C4-2B (cell line): ENCODE data around the gene PKD1L1.
"Not testable (repeated sequence)": the region's sequence is repeated elsewhere in the genome, so short reads cannot be mapped to it uniquely, and the experiment has no call there.

ENCODE experiments used
- H3K27ac ChIP-seq: fragments of 450-650 bp; 2 replicates; pipeline ENCODE4 v1.5.1; 2017
- CTCF ChIP-seq: fragments of 450-650 bp; conservative IDR thresholded peaks from 2 replicates; pipeline ENCODE4 v1.5.1; 2017; ENCODE audit warnings: mild to moderate bottlenecking
- ZFX ChIP-seq: fragments of 450-650 bp; IDR thresholded peaks from 2 replicates; pipeline ENCODE4 v1.6.1; 2017

Gene PKD1L1

GRCh38 chr7:47804767-47805545 lies 143.3 kb downstream of the PKD1L1 start:
- no peak overlapping the region for H3K27ac ChIP-seq
- TF ChIP-seq CTCF (no peak), ZFX (no peak)

DNA sequence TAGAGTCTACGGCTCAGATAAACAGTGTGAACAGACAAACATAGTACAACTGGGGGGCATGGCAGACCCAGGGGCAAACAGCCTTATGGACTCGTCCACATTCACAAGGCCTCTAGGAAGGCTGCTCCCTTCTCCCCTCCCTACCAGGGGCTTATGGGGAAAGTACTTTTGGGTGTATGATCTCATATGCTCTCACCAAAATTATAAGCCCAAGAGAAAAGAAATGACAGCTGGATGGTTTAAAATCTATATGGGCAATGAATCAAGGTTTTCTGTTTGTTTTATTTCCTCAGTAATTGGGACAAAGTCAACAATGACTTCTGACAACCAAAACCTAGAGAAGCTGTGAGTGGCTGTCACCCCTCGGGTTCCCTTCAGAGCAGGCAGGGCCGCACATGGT lies 144.4 kb downstream of the PKD1L1 start:
- no peak overlapping the region for H3K27ac ChIP-seq
- TF ChIP-seq ZFX (no peak), CTCF (no peak)

GRCh38 chr7:47803025-47803424 lies 145.2 kb downstream of the PKD1L1 start:
- no peak overlapping the region for H3K27ac ChIP-seq
- no peak for TF ChIP-seq ZFX
- no peak for TF ChIP-seq CTCF

DNA sequence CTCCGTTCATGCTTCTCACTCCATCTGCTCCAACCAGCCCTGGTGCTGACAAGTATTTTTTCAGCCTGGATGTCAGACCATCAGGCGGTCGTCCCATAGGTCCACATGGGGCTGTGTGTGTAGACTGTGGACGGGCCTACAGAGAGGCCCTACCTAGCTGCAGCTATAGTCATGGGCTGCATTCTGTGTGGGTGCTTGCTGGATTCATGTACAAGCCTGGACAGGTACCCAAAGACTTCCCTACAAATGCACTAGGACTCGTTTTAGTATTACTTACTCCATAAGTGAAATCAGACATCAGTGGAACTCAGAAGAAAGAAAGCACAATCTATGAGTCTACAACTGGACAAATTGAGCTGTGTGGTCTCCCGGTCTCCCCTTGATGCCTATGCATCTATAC lies 146.8 kb downstream of the PKD1L1 start:
- H3K27ac ChIP-seq = no peak overlapping the region
- TF ChIP-seq CTCF = no peak
- TF ChIP-seq ZFX = no peak

DNA sequence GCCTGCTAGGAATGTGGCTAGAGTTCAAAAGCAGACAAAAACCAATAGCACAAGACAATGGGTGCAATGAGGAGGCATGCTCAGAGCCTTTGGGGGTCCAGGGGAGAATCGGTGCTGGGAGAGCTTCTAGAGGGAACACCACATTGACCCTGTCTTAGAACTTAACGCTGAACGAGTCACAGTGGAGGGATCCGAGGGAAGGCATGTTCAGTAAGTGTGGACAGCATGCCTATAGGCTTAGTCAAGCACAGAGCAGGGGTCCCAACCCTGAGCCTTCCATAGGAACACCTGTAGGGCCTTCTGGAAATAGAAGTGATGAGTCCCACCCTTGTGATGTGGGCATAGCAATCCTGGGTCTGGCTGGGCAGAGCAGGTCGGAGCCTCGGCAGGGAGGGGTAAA lies 148.7 kb downstream of the PKD1L1 start:
- TF ChIP-seq ZFX = no peak
- no peak for TF ChIP-seq CTCF
- no peak overlapping the region for H3K27ac ChIP-seq

- no peak overlapping the region for H3K27ac ChIP-seq
Observed at GRCh38 chr7:47796347-47796746, 151.9 kb downstream of the PKD1L1 start.

GRCh38 chr7:47795631-47796030 lies 152.6 kb downstream of the PKD1L1 start:
- TF ChIP-seq ZFX (no peak), CTCF (no peak)
- H3K27ac ChIP-seq = no peak overlapping the region

More at GRCh38 chr7:47796347-47796746, 151.9 kb downstream of the PKD1L1 start:
- TF ChIP-seq CTCF (no peak), ZFX (no peak)

DNA sequence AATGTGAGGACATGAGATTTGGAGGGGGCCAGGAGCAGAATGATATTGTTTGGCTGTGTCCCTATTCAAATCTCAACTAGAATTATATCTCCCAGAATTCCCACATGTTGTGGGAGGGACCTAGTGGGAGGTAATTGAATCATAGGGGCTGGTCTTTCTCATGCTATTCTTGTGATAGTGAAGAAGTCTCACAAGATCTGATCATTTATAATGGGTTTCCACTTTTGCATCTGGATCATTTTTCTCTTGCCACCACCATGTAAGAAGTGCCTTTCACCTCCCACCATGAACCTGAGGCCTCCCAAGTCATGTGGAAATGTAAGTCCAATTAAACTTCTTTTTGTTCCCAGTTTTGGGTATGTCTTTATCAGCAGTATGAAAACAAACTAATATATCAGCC lies 153.1 kb downstream of the PKD1L1 start:
- not testable (repeated sequence) for H3K27ac ChIP-seq
